GM23338 (cell line): ENCODE measurements around the gene MED12L. TPM values are rescaled to one million over a fixed set of nuclear protein-coding genes. Genes with fewer than 3 reads are reported as not detected.

Source experiments
- ATAC-seq: fragments of 200-7000 bp; cut with Tn5 transposase; 3 replicates; pipeline ENCODE4 v1.9.1; 2020
- DNase-seq: peaks from one replicate; pipeline ENCODE4 v3.0.0-alpha.2; 2015; ENCODE audit warnings: low spot score
- H2AFZ ChIP-seq: fragments of 200-600 bp; sonication (generic); 2 replicates; pipeline ENCODE4 v1.8.0; 2016; ENCODE audit warnings: antibody characterized with exemption, mild to moderate bottlenecking, moderate library complexity
- H3F3A ChIP-seq: fragments of 200-600 bp; sonication (generic); replicated peaks from 2 replicates; pipeline ENCODE4 v1.8.0; 2017; ENCODE audit warnings: antibody characterized with exemption, mixed run types, low read depth
- H3K27ac ChIP-seq: fragments of 200-600 bp; sonication (generic); 2 replicates; pipeline ENCODE4 v1.6.1; 2016; ENCODE audit warnings: low read depth
- H3K27me3 ChIP-seq: fragments of 200-600 bp; sonication (generic); 2 replicates; pipeline ENCODE4 v1.8.0; 2016; ENCODE audit warnings: mild to moderate bottlenecking, mixed run types, moderate library complexity; ENCODE audit not compliant: insufficient read depth
- H3K36me3 ChIP-seq: fragments of 200-600 bp; sonication (generic); 2 replicates; pipeline ENCODE4 v1.8.0; 2016; ENCODE audit warnings: mild to moderate bottlenecking; ENCODE audit not compliant: insufficient read depth
- H3K4me1 ChIP-seq: fragments of 200-600 bp; sonication (generic); 2 replicates; pipeline ENCODE4 v1.8.0; 2016; ENCODE audit warnings: mild to moderate bottlenecking, moderate library complexity; ENCODE audit not compliant: insufficient read depth
- H3K4me2 ChIP-seq: fragments of 200-600 bp; sonication (generic); 2 replicates; pipeline ENCODE4 v1.7.1; 2017; ENCODE audit warnings: mixed run types
- H3K4me3 ChIP-seq: fragments of 200-600 bp; sonication (generic); 2 replicates; pipeline ENCODE4 v1.6.1; 2016; ENCODE audit warnings: mixed run types
- H3K79me2 ChIP-seq: fragments of 200-600 bp; sonication (generic); replicated peaks from 2 replicates; pipeline ENCODE4 v1.8.0; 2017; ENCODE audit warnings: mild to moderate bottlenecking; ENCODE audit not compliant: insufficient read depth
- H3K9me2 ChIP-seq: fragments of 200-600 bp; sonication (generic); 2 replicates; pipeline ENCODE4 v1.8.0; 2017; ENCODE audit not compliant: insufficient read depth
- H4K20me1 ChIP-seq: fragments of 200-600 bp; sonication (generic); replicated peaks from 2 replicates; pipeline ENCODE4 v1.8.0; 2017; ENCODE audit warnings: mild to moderate bottlenecking; ENCODE audit not compliant: insufficient read depth
- H3K27ac Mint-ChIP-seq: 2 replicates; pipeline ENCODE4 v1.8.0; 2020; ENCODE audit warnings: inconsistent platforms, mild to moderate bottlenecking, moderate library complexity, mixed read lengths
- H3K27me3 Mint-ChIP-seq: 3 replicates; pipeline ENCODE4 v1.8.0; 2022; ENCODE audit warnings: low read depth, mild to moderate bottlenecking, moderate library complexity, mixed read lengths, inconsistent platforms; ENCODE audit not compliant: insufficient read depth, poor library complexity
- H3K36me3 Mint-ChIP-seq: 3 replicates; pipeline ENCODE4 v1.8.0; 2021; ENCODE audit warnings: low read depth, mild to moderate bottlenecking, inconsistent platforms, moderate library complexity, mixed read lengths
- H3K4me1 Mint-ChIP-seq: 3 replicates; pipeline ENCODE4 v1.8.0; 2020; ENCODE audit warnings: mild to moderate bottlenecking, inconsistent platforms, mixed read lengths
- H3K4me3 Mint-ChIP-seq: 3 replicates; pipeline ENCODE4 v1.8.0; 2021; ENCODE audit warnings: moderate library complexity, mild to moderate bottlenecking, inconsistent platforms, mixed read lengths
- H3K9me3 Mint-ChIP-seq: 3 replicates; pipeline ENCODE4 v1.8.0; 2020; ENCODE audit warnings: moderate library complexity, mild to moderate bottlenecking, inconsistent platforms, mixed read lengths
- CREB1 ChIP-seq: fragments of 250-450 bp; sonication (Bioruptor Pico); IDR thresholded peaks from 2 replicates; pipeline ENCODE4 v1.5.0; 2020; ENCODE audit warnings: low read depth, mild to moderate bottlenecking, moderate library complexity
- CTCF ChIP-seq, 2 experiments: fragments of 200-600 bp in 1 of 2; sonication (generic) in 1 of 2; conservative IDR thresholded peaks; 2 replicates each; pipeline versions ENCODE4 v1.5.1 to v1.6.1; 2016 to 2017; ENCODE audit warnings: antibody characterized with exemption in 2 of 2, low read depth in 2 of 2, mild to moderate bottlenecking in 2 of 2, moderate library complexity in 1 of 2
- EZH2 ChIP-seq: fragments of 200-600 bp; sonication (generic); IDR thresholded peaks from one replicate; pipeline ENCODE4 v1.8.0; 2017; ENCODE audit warnings: antibody characterized with exemption, mild to moderate bottlenecking, low read depth; ENCODE audit not compliant: unreplicated experiment
- EZH2phosphoT487 ChIP-seq: fragments of 200-600 bp; sonication (generic); IDR thresholded peaks from one replicate; pipeline ENCODE4 v1.8.1; 2018; ENCODE audit warnings: antibody characterized with exemption; ENCODE audit not compliant: unreplicated experiment
- JUNB ChIP-seq: IDR thresholded peaks from one replicate; pipeline ENCODE4 v1.6.1; 2016; ENCODE audit warnings: antibody characterized with exemption; ENCODE audit not compliant: unreplicated experiment
- POLR2AphosphoS5 ChIP-seq: IDR thresholded peaks from 2 replicates; pipeline ENCODE4 v1.6.1; 2016; ENCODE audit warnings: antibody characterized with exemption, low read depth
- REST ChIP-seq: IDR thresholded peaks from one replicate; pipeline ENCODE4 v1.6.1; 2018; ENCODE audit warnings: antibody characterized with exemption; ENCODE audit not compliant: unreplicated experiment
- STAT1 ChIP-seq: IDR thresholded peaks from one replicate; pipeline ENCODE4 v1.6.1; 2016; ENCODE audit warnings: antibody characterized with exemption; ENCODE audit not compliant: unreplicated experiment
- ZNF114 ChIP-seq: fragments of 250-450 bp; sonication (Bioruptor Pico); IDR thresholded peaks from 2 replicates; pipeline ENCODE4 v1.5.0; 2020; ENCODE audit warnings: mild to moderate bottlenecking, moderate library complexity
- ZNF462 ChIP-seq: fragments of 250-450 bp; sonication (Bioruptor Pico); IDR thresholded peaks from 2 replicates; pipeline ENCODE4 v1.5.0; 2020; ENCODE audit warnings: mild to moderate bottlenecking, moderate library complexity
- polyA plus RNA-seq: library from polyadenylated mRNA; unstranded; fragments of >200 nt; fragmentation: Nextera tagmentation; extraction: Ambion mirVana; gene quantifications from 2 replicates; pipeline ENCODE4 v1.2.1, GENCODE V29; 2016
- total RNA-seq: library from RNA; depleted of rRNA; stranded (reverse); fragments of >200 nt; shearing (Covaris generic); gene quantifications from 2 replicates; pipeline ENCODE4 v1.2.3, GENCODE V29; 2014

MED12L gene
- total and polyA plus RNA-seq, 2 experiments from 2014 or later: 5.7 to 25.0 TPM

- no peak for TF ChIP-seq CTCF (conservative IDR thresholded peaks at IDR 0.05; ENCODE audit: low read depth in 2 of 2)
Measured at GRCh38 chr3:151456065-151456464, 370.6 kb downstream of the MED12L start (continued).

GRCh38 chr3:151459358-151459757 is 373.9 kb downstream of the MED12L start:
- Mint-ChIP-seq H3K4me1 (peaks cover 3% of the 10 kb centered on the region), H3K9me3 (no peaks in the 10 kb centered on the region), H3K27me3 (peaks cover 4% of the 10 kb centered on the region), H3K27ac (no peak overlapping the region), H3K4me3 (no peak overlapping the region), H3K36me3 (no peaks in the 10 kb centered on the region)
- no peak overlapping the region for H2AFZ ChIP-seq
- ATAC-seq (no peak), DNase-seq (no peak)
- peaks cover 7% of the 10 kb centered on the region; the same call in 1 of the 2 replicates for H3K4me1 ChIP-seq
- no peaks in the 10 kb centered on the region for H3K27me3 ChIP-seq
- no peaks in the 10 kb centered on the region for H3K79me2 ChIP-seq
- no peaks in the 10 kb centered on the region for H3F3A ChIP-seq
- H3K4me2 ChIP-seq: no peak overlapping the region
- H3K27ac ChIP-seq: no peak overlapping the region
- H3K36me3 ChIP-seq: no peaks in the 10 kb centered on the region
- no peak overlapping the region for H3K4me3 ChIP-seq
- H4K20me1 ChIP-seq: no peaks in the 10 kb centered on the region
- H3K9me2 ChIP-seq: no peaks in the 10 kb centered on the region
- no peak for TF ChIP-seq ZNF462 (CRISPR knock-in tag)
- TF ChIP-seq CTCF (conservative IDR thresholded peaks at IDR 0.05; ENCODE audit: low read depth in 2 of 2): no peak
- no peak for TF ChIP-seq EZH2phosphoT487
- no peak for TF ChIP-seq ZNF114 (CRISPR knock-in tag)
- no peak for TF ChIP-seq EZH2
- TF ChIP-seq STAT1: no peak
- no peak for TF ChIP-seq CREB1 (CRISPR knock-in tag)
- TF ChIP-seq POLR2AphosphoS5: no peak
- no peak for TF ChIP-seq JUNB
- no peak for TF ChIP-seq REST
